GM12878 (cell line): ENCODE results near the gene PAQR9. TPM values are rescaled to one million over a fixed set of nuclear protein-coding genes. Genes with fewer than 3 reads are reported as not detected.

Experiments
- ATAC-seq: fragments of 200-7000 bp; cut with Tn5 transposase; 3 replicates; pipeline ENCODE4 v1.9.1; 2020; ENCODE audit warnings: mild to moderate bottlenecking, moderate library complexity
- BruUV-seq: library from RNA; stranded (reverse); fragments of 400-500 nt; replicated peaks from 2 replicates; lab custom pipeline; 2021; lab: Mats Ljungman, UMichigan
- CTCF ChIA-PET: fragments of 300-600 bp; sonication (Branson Sonifier 250); formaldehyde crosslinking; extraction: SDS; loops from one replicate; lab custom pipeline; 2021; ENCODE audit warnings: inconsistent platforms; lab: Yijun Ruan, JAX
- POLR2A ChIA-PET: fragments of 350-600 bp; formaldehyde crosslinking; extraction: SDS; loops from one replicate; lab custom pipeline; 2021; ENCODE audit warnings: inconsistent platforms; lab: Charles Lee
- RAD21 ChIA-PET: fragments of 300-600 bp; sonication (Branson Sonifier 250); formaldehyde crosslinking; loops from one replicate; lab custom pipeline; 2023; ENCODE audit warnings: antibody characterized with exemption; ENCODE audit not compliant: unreplicated experiment; lab: Charles Lee
- SMC1A ChIA-PET: fragments of 300-600 bp; sonication (Branson Sonifier 250); formaldehyde crosslinking; loops from one replicate; lab custom pipeline; 2023; ENCODE audit not compliant: unreplicated experiment, uncharacterized antibody; lab: Charles Lee
- DNase-seq: peaks from one replicate; pipeline ENCODE4 v3.0.0-alpha.2; 2011; ENCODE audit warnings: low read depth, low spot score
- FAIRE-seq: peaks from 3 replicates; lab custom pipeline; 2011; peaks lifted over from hg19 to GRCh38; lab: Jason Lieb, UNC
- H2AFZ ChIP-seq: 2 replicates; pipeline ENCODE4 v1.6.0; 2011; ENCODE audit warnings: low read depth, low read length, control low read depth; ENCODE audit not compliant: control insufficient read depth
- H3K27ac ChIP-seq: 2 replicates; pipeline ENCODE4 v1.5.1; 2011; ENCODE audit warnings: control low read depth; ENCODE audit not compliant: control insufficient read depth, insufficient read depth
- H3K27me3 ChIP-seq, 2 experiments: replicated peaks in 1 of 2; 2 replicates each; pipeline versions ENCODE4 v1.6.0 to v1.6.1; 2011; ENCODE audit warnings: low read length in 1 of 2; ENCODE audit not compliant: control insufficient read depth in 2 of 2, insufficient read depth in 2 of 2
- H3K36me3 ChIP-seq, 2 experiments: 2 replicates each; pipeline ENCODE4 v1.5.1; 2011; ENCODE audit warnings: low read length in 1 of 2; ENCODE audit not compliant: control insufficient read depth in 2 of 2, insufficient read depth in 2 of 2
- H3K4me1 ChIP-seq: 2 replicates; pipeline ENCODE4 v1.6.1; 2011; ENCODE audit warnings: mild to moderate bottlenecking, low read length, moderate library complexity, mixed read lengths; ENCODE audit not compliant: control insufficient read depth, insufficient read depth
- H3K4me2 ChIP-seq: 2 replicates; pipeline ENCODE4 v1.6.0; 2011; ENCODE audit warnings: control low read depth; ENCODE audit not compliant: control insufficient read depth, insufficient read depth
- H3K4me3 ChIP-seq: fragments of 200-600 bp; sonication (generic); 2 replicates; pipeline ENCODE4 v1.5.1; 2016
- H3K79me2 ChIP-seq: 2 replicates; pipeline ENCODE4 v1.6.0; 2011; ENCODE audit warnings: low read length; ENCODE audit not compliant: control insufficient read depth, insufficient read depth
- H3K9ac ChIP-seq: 2 replicates; pipeline ENCODE4 v1.8.0; 2011; ENCODE audit warnings: low read length, control low read depth, mixed read lengths; ENCODE audit not compliant: control insufficient read depth, insufficient read depth
- H3K9me3 ChIP-seq: replicated peaks from 3 replicates; pipeline ENCODE4 v1.5.1; 2011; ENCODE audit warnings: mild to moderate bottlenecking, low read length; ENCODE audit not compliant: control insufficient read depth, insufficient read depth
- H4K20me1 ChIP-seq: 2 replicates; pipeline ENCODE4 v1.6.0; 2011; ENCODE audit not compliant: control insufficient read depth, insufficient read depth
- EZH2 ChIP-seq: IDR thresholded peaks from 2 replicates; pipeline ENCODE4 v1.6.1; 2012; ENCODE audit warnings: low read depth, mild to moderate bottlenecking, control low read depth, inconsistent platforms, low read length, borderline replicate concordance; ENCODE audit not compliant: control insufficient read depth
- IRF4 ChIP-seq: IDR thresholded peaks from 2 replicates; pipeline ENCODE4 v1.6.1; 2011; ENCODE audit warnings: low read depth, low read length
- PAX5 ChIP-seq: IDR thresholded peaks from 2 replicates; pipeline ENCODE4 v1.6.1; 2011; ENCODE audit warnings: low read depth, low read length, borderline replicate concordance
- PBX3 ChIP-seq: IDR thresholded peaks from 2 replicates; pipeline ENCODE4 v1.6.1; 2011; ENCODE audit warnings: mild to moderate bottlenecking, low read depth, low read length, moderate library complexity; ENCODE audit not compliant: insufficient replicate concordance
- STAT3 ChIP-seq: IDR thresholded peaks from 2 replicates; pipeline ENCODE4 v1.6.1; 2011; ENCODE audit warnings: low read depth, low read length, improper control_type of control experiment
- TBL1XR1 ChIP-seq: IDR thresholded peaks from 2 replicates; pipeline ENCODE4 v1.6.1; 2012; ENCODE audit warnings: low read depth, low read length, improper control_type of control experiment
- YY1 ChIP-seq: IDR thresholded peaks from 2 replicates; pipeline ENCODE4 v1.6.1; 2011; ENCODE audit warnings: low read depth, mild to moderate bottlenecking, low read length
- WGBS: methylation state at CpG from one replicate; pipeline ENCODE4 v1.1.6; 2016; ENCODE audit warnings: low lambda C conversion rate; ENCODE audit not compliant: insufficient replicate concordance, insufficient coverage; ENCODE audit errors: missing lambda C conversion rate; 5-methylcytosine and 5-hydroxymethylcytosine counted together
- in situ Hi-C: fragments of 300-500 bp; cut with MboI; formaldehyde crosslinking; loops from 9 replicates; pipeline ENCODE4 v1.14.3; 2018; ENCODE audit warnings: mixed read lengths
- intact Hi-C: fragments of 100-400 bp; cut with micrococcal nuclease; formaldehyde crosslinking; loops from one replicate; pipeline ENCODE4 v1.14.2; 2022; ENCODE audit not compliant: unreplicated experiment
- polyA plus RNA-seq, 11 experiments: library from polyadenylated mRNA; depleted of rRNA in 4 of 11; unstranded in 6 of 11; stranded (reverse) in 5 of 11; fragments of >200 nt; fragmentation: Nextera tagmentation in 4 of 11; fragmentation: Illumina TruSeq in 1 of 11; extraction: Ambion mirVana in 4 of 11; extraction: Trizol in 1 of 11; gene quantifications; 1 replicate in 1 of 11; 2 replicates in 10 of 11; pipeline versions ENCODE4 v1.2.1 to v1.2.3, GENCODE V29; 2011 to 2016; ENCODE audit warnings: inconsistent platforms in 2 of 11, missing spikeins in 2 of 11, low read depth in 1 of 11
- total RNA-seq, 4 experiments: library from RNA; depleted of rRNA in 3 of 4; stranded (reverse); fragments of >200 nt in 3 of 4; fragmentation: Illumina TruSeq in 1 of 4; extraction: Trizol in 1 of 4; gene quantifications; 2 replicates each; pipeline versions ENCODE4 v1.2.1 to v1.2.3, GENCODE V29; 2013 to 2021
- TF ChIP-seq, protein P1 (sequence below): fragments of 450-650 bp; IDR thresholded peaks from 2 replicates; pipeline ENCODE4 v1.6.1; 2016; ENCODE audit warnings: mild to moderate bottlenecking

PAQR9 gene
- total and polyA plus RNA-seq, 10 of the 15 experiments (the other 5 are each of a cell fraction or from before 2014, with no cell fraction given): not detected

GRCh38 chr3:143011705-143012104, 48.2 kb upstream of the PAQR9 start:
- Histone ChIP-seq H3K4me2 (peak overlapping the region; percentile 5; the same call in 1 of the 2 replicates), H3K27ac (0 out of 2 replicates have a peak overlapping the region, but pooled peaks have one; percentile 5), H3K36me3 (peaks cover 0 to 10% of the 10 kb centered on the region in 2 experiments; a peak in 2 of 4 replicates), H3K9me3 (no peaks in the 10 kb centered on the region), H2AFZ (no peak overlapping the region), H4K20me1 (no peaks in the 10 kb centered on the region), H3K79me2 (peaks cover 67% of the 10 kb centered on the region), H3K9ac (no peak overlapping the region), H3K4me1 (peaks cover 2% of the 10 kb centered on the region), H3K27me3 (no peaks in the 10 kb centered on the region), H3K4me3 (peak overlapping the region; percentile 28; the same call in 1 of the 2 replicates)
- POLR2A ChIA-PET: interaction anchor here (3.0 kb wide), 1 partner anchor 10 kb away, joined by 21 read pairs; the partner anchor contains the start of gene U2SURP
- RAD21 ChIA-PET: interaction anchor here (1.0 to 3.5 kb wide), 2 partner anchors 10 to 14 kb away, joined by 3 to 23 read pairs; partner anchors contain the start of gene U2SURP
- TF ChIP-seq IRF4 (no peak), TBL1XR1 (no peak), PAX5 (no peak), EZH2 (no peak), PBX3 (peak; percentile 62), YY1 (peak; percentile 23; the same call in 1 of the 2 replicates), STAT3 (no peak)
- TF ChIP-seq, protein P1, sequence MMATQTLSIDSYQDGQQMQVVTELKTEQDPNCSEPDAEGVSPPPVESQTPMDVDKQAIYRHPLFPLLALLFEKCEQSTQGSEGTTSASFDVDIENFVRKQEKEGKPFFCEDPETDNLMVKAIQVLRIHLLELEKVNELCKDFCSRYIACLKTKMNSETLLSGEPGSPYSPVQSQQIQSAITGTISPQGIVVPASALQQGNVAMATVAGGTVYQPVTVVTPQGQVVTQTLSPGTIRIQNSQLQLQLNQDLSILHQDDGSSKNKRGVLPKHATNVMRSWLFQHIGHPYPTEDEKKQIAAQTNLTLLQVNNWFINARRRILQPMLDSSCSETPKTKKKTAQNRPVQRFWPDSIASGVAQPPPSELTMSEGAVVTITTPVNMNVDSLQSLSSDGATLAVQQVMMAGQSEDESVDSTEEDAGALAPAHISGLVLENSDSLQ: peak; percentile 89
- intact Hi-C loops (no loop called here), in situ Hi-C loops (no loop called here)
- CTCF ChIA-PET: interaction anchor here (0.9 to 6.4 kb wide), 7 partner anchors 10 to 663 kb away, joined by 3 to 52 read pairs (median 3); partner anchors contain the start of gene U2SURP
- ATAC-seq: no peak
- SMC1A ChIA-PET: interaction anchor here (1.0 to 4.3 kb wide), 3 partner anchors 10 to 44 kb away, joined by 3 to 27 read pairs (median 3); partner anchors contain the start of gene U2SURP
- 28% methylated on average over 3 of the region's 3 CpGs for WGBS
- FAIRE-seq: no peak
- no peak for DNase-seq
- BruUV-seq: no TSS peak
